Femur (tissue), 1 donor: ENCODE measurements around the gene FAM13A.
"Not testable (repeated sequence)": the region's sequence is repeated elsewhere in the genome, so short reads cannot be mapped to it uniquely, and the experiment has no call there.

Source experiments
- DNase-seq: peaks from one replicate; pipeline ENCODE4 v3.0.0-alpha.2; 2017

FAM13A gene

DNA sequence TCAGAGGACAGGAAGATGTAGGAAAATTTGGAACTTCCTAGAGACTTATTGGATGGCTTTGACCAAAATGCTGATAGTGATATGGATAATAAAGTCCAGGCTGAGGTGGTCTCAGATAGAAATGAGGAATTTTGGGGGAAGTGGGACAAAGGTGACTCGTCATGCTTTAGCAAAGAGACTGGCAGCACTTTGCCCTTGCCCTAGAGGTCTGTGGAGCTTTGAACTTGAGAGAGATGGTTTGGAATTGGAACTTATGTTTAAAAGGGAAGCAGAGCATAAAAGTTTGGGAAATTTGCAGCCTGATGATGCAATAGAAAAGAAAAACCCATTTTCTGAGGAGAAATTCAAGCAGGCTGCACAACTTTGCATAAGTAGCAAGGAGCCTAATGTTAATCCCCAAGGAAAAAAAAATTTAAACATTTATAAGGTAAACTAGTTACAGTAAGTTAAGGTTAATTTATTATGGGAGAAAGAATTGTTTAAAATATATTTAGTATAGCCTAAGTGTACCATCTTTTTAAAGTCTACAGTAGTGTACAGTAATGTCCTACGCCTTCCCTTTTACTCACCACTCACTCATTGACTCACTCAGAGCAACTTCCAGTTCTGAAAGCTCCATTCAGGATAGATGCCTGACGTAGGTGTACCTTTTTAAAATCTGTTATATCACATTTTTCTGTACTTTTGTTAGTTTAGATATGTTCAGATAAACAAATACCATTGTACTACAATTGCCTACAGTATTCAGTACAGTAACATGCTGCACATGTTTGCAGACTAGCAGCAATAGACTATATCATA is 101.2 kb downstream of the FAM13A start:
- no peak for DNase-seq

DNA sequence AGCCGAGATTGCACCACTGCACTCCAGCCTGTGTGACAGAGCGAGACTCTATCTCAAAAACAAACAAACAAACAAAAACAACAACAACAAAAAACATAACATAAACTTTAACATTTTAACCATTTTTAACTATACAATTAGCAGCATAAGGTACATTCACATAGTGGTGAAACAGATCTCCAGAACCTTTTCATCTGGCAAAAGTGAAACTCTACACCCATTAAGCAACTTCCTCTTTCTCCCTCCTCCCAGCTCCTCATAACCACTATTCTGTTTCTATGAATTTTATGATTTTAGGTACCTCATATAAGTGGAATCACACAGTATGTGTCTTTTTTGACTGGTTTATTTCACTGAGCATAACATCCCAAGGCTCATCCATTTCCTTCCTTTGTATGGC is 103.6 kb downstream of the FAM13A start:
- no peak for DNase-seq

DNA sequence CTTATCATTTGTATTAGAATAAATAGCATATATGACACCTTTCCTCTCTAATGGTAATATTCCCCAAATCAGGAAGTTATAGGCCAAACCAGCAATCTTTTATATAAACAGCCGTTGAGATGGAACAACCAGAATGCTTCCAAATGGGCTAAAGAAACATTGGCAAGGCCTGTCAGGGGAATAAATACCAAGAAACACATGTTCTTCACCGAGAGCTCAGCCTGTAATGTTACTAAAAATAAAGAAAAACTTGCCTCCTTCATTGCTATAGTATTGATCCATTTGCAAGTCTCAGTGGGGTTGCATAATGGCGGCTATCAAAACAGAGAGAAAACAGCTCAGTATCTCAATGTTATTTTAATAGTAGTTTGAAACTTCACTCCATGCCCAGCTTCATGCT is 104.9 kb downstream of the FAM13A start:
- DNase-seq: no peak

DNA sequence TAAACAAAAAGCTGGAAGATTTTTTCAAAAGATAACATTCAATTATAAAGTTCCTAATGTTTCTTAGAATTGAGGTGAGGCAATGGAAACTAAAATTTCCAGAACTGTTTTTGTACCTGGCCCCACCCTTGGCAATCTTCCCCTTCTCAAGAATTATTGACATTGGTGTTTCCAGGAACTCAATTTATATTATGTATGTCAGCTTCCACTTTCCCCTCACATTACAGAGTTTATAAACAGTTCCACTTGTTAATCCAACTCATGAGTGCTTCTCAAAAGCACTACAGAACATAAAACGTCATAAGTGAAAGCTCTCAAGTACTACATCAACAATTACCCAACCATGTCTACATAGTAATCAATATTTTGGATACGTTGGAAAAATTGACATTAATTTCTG is 107.4 kb downstream of the FAM13A start:
- DNase-seq: no peak

DNA sequence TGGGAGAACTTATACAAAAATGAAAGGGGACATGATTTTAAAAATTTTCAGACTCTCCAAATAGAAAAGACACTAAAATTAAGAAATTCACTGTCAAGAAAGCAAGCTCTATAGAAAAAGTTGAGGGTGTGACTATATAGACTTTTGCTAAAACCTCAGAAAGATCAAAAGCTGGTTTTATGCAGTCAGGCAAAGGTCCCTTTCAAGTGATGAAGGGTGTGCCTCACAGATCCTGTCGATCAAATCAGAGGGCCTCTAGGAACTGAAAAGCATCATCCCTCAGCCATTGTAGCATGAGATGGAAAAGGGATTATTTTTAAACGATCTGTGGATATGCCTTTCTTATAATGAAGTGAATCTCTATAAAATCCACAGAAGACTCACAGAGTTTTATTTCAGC is 116.5 kb downstream of the FAM13A start:
- no peak for DNase-seq

DNA sequence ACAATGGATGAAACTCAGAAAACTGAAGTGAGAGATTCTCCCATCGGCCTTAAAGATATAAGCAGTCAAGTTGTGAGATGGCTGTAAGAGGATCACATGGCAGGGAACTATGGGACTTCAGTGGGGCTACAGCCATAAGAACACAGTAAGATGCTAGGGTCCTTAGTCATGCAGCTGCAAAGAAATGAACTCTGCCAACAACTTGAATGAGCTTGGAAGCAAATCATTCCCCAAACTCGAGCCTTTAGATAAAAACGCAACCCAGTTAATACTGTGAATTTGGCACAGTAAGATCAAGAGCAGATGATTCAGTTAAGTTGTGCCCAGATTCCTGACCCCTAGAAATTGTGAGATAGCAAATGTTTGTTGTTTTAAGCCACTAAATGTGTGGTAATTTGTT is 117.3 kb downstream of the FAM13A start:
- DNase-seq: no peak

DNA sequence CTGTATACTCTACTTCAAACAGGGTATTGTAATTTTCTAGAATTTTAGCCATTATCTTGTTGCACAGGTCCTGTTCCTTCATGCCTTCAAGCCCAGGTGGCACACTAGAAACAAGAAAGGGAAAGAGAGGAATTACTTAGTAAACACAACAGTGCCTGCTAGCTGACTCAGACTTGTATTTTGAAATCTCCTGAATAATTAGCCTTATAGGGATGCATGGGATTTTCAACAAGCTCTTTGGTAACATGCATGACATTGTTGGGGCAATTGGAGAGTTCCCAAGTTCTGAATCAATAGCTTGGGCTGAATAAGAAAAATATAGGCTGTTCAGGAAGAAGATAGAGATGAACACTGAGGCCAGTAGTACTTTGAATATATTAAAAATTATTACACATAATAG is 118.8 kb downstream of the FAM13A start:
- DNase-seq: no peak

DNA sequence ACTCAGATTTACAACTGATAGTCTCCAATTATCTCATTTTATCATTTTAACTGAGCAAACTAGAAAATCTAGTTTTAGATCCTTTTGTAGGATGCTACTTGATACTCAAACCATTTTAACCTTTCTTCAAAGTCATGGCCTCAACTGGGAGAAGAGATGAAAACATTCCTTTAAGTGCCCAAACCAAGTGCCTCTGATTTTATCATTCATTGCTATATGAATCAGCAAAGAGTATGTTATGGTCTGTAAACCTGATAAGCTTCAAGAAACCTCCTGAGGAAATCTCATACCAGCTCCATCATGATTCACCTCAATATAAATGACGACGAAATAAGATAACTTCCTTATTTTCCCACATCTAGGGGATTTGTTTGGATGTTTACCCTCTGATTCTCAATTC is 119.9 kb downstream of the FAM13A start:
- no peak for DNase-seq

DNA sequence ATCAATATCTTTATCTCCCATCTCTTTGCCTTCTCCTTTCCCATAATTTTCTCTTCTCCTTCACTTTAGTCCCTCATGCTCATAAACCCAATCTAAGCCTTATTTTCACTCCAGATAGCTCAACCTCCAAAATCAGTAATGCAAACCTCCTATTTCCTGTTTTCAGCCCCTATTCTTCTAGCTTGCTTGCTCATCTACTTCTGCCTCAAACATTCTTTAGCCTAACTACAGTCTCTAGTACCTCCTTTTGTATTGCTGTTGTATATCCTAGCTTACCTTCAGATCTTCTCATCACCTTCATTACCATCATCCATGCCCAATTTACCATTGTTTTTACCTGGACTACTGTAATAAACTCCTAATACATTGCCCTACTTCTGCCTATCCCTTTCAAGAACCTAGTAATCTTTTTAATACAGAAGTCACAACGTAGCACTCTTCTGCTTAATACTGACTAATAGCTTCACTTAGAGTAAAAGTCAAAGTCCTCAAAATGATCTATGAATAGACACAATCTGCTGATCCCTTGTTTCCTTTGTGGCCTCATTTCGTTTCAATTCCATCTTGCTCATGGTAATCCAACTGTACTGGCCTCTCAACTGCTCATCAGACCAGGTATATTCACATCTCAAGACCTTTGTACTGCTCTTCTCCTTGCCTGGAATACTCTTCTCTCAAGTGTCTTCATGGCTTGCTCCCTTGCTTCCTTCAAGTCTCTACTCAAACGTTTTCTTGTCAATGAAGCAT is 123.4 kb downstream of the FAM13A start:
- DNase-seq: no peak

DNA sequence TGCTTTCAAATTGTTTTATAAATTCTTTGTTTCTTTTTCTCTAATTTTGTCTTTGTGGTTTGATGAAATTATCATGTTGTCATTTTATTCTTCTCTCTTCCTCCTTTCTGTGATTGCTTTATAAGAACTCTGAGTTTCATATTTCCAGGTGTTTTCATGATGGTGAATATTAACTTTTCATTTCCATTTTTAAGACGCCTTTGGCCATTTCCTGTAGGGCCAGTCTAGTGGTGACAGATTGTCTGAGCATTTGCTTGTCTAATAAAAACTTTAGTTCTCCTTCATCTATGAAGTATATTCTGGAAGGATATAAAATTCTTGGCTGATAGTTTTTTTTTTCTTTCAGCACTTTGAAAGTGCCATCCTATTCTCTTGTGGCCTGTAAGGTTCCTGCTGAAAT is 128.1 kb downstream of the FAM13A start:
- no peak for DNase-seq

DNA sequence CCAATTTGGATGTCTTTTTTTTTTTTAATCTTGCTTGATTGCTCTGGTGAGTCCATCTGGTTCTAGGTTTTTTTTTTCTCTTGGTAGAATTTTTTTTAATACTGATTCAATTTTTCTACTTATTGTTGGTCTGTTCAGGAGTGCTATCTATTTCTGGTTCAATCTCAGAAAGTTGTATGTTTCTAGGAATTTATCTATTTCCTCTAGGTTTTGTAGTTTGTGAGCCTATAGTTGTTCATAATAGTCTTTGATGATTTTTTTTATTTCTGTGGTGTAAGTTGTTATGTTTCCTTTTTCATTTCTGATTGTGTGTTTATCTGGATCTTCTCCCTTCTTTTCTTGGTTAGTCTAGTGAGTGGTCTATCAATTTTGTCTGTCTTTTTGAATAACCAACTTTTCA is 129.6 kb downstream of the FAM13A start:
- DNase-seq: no peak

DNA sequence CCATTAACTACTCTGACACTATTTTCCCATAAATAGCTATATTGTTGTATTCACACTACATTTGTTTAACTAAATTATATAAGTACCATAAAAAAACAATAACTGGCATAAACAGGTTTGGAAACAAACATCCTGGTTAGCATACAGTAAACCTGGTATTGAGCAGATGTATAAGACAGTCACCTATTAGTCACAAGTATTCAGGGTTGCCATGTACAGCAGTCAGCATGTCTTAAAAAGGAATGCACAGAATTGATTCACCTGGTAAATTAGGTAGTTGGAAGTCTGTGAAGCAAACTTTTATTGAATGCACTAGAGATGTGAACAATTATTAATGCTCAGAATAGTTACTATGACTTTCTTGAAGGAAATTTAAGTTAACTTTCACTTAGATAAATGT is 137.9 kb downstream of the FAM13A start:
- no peak for DNase-seq

DNA sequence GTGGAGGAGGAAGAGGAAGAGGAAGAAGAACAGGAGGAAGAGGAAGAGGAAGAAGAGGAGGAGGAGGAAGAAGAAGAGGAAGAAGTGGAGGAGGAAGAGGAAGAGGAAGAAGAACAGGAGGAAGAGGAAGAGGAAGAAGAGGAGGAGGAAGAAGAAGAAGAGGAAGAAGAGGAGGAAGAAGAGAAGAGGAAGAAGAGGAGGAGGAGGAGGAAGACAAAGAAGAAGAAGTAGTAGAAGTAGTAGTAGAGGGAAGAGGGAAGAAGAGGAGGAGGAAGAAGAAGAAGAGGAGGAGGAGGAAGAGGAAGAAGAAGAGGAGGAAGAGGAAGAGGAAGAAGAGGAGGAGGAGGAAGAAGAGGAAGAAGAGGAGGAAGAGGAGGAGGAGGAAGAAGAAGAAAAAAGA is 143.8 kb downstream of the FAM13A start:
- DNase-seq: not testable (repeated sequence)

DNA sequence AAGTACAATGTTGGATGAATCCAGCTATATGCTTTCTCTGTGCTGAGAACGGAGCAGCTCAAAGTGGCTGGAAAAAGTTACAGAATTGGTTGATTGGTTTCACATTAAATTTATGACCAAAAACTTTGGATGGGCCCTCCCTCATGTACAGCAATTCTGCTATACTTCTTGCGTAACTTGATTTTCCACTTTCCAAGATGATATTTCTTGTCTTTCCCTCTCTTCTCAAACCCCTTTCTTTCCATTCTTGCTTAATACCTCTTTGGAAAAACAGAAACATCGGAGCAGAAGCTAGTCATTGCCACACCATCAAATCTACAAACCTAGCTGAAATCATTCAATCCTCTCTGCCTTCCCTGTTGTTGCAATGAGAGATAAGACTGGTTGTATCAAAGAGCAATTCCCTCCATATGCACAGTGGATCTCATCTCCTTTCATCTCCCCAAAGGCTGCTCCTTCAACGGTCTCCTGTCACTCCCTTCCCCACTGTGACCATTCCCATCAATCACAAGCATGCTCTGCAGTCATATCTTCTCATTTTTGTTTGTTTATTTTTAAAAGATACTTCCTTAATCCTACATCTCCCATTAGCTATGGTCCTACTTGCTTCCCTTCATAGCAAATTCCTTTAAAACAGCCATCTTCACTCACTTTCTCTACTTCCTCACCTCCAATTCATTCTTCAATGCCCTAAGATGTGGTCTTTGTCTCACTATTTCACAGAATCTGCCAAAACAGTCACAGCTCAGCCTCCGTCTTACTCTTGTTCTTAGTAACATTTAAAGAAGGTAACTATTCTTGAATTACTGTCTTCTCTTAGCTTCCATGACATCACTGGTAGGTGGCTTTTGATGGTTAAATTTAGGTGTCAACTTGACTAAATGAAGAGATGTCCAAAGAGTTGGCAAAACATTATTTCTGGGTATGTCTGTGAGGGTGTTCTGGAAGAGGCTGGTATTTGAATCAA is 145.5 kb downstream of the FAM13A start:
- no peak for DNase-seq

DNA sequence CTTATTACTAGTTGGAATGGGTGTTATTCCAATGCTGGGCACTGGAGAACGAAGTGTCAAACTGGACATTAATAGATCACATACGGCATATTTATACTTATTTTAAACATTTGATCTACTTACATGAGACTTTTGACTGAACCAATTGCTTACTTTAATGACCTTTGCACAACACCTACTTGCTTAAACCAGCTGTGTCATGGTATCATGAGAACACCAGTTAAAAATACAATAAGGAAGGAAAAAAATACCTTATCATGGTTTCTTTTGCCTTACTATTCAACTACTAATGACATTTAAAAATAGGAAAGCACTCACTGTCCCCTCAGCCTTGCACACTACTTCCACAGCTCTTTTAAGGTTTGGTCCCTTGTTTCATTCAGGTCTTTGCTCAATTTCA is 146.9 kb downstream of the FAM13A start:
- no peak for DNase-seq

DNA sequence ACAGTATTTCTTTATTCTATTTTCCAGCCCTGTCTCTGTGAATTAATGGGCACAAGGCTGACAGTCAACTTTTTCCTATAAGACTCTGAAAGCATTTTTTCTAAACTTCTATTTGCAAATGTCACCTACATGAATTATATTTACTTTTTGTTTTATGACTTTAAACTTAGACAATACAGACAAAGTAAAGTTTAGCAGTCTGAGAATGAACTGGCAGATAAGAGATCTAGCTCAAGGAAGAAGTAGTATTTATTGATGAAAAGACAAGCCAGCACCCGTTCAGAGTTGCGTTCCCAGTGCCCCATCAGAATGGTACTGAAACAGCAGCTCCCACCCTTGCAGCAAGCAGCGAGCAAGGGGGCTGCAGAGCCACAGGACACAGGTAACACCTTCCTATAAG is 148.5 kb downstream of the FAM13A start:
- no peak for DNase-seq

DNA sequence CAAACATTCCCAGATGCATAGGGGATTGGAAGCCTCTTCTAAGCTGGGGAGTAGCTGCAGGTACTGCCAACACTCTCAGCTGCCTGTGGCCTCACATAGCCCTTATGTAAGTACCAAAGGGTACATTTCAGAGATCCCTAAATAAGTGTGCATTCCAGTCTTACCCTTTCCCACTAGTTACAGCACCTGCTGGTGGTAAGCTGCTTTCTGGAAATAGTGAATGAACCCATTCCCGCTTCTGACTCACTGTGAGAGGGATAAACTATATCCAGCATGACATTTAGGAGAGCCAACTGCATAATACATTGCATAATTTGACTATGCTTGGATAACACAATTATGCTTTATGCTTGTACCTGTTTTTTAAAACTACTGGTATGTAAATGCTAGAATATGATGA is 149.0 kb downstream of the FAM13A start:
- DNase-seq: no peak

DNA sequence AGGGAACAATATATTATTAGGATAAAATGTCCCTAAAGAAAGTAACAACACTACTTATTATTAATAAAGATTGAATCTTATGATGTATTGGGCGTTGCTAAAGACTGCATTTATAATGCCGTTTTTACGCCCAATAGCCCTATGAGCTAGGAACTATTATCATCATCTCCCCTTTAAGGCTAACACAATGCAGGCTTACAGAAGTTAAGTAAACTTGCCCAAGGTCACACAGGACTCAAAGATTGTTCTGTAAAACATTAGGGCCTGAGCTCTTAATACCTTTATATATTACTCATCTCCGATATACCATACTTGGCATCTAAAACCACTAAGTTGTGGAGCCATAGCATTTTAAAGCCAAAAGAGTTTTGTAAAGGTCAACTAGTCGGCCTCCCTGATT is 149.5 kb downstream of the FAM13A start:
- no peak for DNase-seq

DNA sequence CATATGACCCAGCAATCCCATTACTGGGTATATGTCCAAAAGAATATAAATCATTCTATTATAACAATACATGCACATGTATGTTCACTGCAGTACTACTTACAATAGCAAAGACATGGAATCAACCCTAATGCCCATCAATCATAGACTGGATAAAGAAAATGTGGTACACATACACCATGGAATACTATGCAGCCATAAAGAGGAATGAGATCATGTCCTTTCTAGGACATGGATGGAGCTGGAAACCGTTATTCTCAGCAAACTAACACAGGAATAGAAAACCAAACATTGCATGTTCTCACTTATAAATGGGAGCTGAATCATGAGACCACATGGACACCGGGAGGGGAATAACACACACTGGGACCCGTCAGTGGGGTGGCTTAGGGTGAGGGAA is 152.7 kb downstream of the FAM13A start:
- DNase-seq: not testable (repeated sequence)

DNA sequence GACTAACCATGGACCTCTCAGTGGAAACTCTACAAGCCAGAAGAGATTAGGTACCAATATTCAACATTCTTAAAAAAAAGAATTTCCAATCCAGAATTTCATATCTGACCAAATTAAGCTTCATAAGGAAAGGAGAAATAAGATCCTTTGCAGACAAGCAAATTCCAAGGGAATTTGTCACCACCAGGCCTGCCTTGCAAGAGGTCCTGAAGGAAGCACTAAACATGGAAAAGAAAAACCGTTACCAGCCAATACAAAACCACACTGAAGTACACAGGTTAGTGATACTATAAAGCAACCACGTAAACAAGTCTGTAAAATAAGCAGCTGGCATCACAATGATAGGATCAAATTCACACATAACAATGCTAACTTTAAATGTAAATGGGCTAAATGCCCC is 156.6 kb downstream of the FAM13A start:
- DNase-seq: no peak

DNA sequence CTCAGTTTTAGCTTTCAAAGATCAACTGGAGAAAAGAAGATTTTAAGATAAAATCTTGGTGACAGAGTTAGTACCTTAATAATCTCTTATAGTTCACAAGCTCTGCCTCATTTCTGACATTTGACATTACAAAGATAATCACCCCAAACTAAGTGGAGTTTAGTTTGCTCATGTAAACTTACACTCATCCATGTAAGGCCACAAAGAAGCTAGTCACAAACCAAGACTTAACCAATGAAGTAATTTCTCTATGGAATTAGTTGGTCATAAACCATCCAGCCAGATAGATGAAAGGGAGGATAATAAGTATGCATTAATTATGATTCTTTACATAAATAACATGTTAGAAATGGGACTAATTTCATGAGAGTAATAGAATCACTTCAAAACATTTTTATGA is 159.2 kb downstream of the FAM13A start:
- no peak for DNase-seq

DNA sequence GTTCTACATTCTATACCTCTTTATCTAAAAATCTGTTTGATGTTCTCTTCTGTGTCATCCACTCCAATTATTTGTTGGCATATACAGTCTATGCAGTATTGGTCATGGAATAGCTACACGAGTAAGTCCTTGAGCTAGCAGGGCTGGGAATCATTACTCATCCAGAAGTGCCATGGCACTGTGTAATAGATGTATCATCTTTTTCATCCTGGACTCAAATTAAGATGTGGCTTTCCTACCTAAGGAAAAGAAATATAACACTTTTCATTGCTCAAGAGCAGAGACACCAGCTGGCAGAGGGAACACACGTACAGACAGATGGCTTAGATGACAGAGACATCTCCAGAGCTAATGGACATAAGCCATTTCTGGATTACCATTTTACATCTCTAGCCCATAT is 159.8 kb downstream of the FAM13A start:
- no peak for DNase-seq

DNA sequence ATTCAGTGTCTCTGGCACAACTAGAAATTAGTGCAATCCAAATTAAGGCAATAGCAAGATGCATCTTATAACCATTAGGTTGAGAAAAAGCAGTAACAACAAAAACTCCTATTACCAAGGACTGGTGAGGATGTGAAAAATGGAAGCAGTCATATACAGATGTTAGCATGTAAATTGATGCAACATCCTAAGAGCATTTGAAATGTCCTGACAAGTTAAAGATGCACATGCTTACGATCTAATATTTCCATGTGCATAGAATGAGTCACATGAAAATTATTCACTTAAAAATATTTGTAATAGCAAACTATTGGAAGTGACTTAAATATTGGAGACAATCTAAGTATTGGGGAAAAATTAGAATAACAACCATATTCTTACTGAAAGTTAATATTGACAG is 163.0 kb downstream of the FAM13A start:
- DNase-seq: no peak
